ENCODE measurements around the gene ERGIC1. TPM values are rescaled to one million over a fixed set of nuclear protein-coding genes. Genes with fewer than 3 reads are reported as not detected.

Gene ERGIC1
- total and polyA plus RNA-seq, 8 donors: 54.5 to 293 (median 104) TPM

- Histone ChIP-seq H3K9me3 (no peaks in the 10 kb centered on the region), H3K36me3 (peaks cover 7 to 29% (median 18%) of the 10 kb centered on the region in 4 donors), H3K27ac (peak overlapping the region; percentile 52 to 98 (median 93)), H3K4me1 (peaks cover 63 to 96% (median 83%) of the 10 kb centered on the region in 4 donors), H3K4me3 (no peak overlapping the region), H3K27me3 (no peaks in the 10 kb centered on the region)
- TF ChIP-seq POLR2A (IDR thresholded peaks at IDR 0.05) (no peak), CTCF (IDR thresholded peaks at IDR 0.05) (no peak), POLR2AphosphoS5 (IDR thresholded peaks at IDR 0.05) (no peak), EP300 (IDR thresholded peaks at IDR 0.05) (no peak)
- 65 to 82% (median 75%) methylated on average over 9 of the region's 9 CpGs for WGBS, 5 donors
- intact Hi-C loops (cut with DNase I; ENCODE audit: low total_unique reads): no loop called here
- no peak for DNase-seq
Observed at GRCh38 chr5:172901788-172902496, 67.9 kb downstream of the ERGIC1 start.

GRCh38 chr5:172902497-172903472, 68.7 kb downstream of the ERGIC1 start:
- no peak for TF ChIP-seq POLR2A (IDR thresholded peaks at IDR 0.05)
- peak in 5 of 7 experiments; percentile 18 to 60 (median 27) for TF ChIP-seq CTCF (IDR thresholded peaks at IDR 0.05)
- TF ChIP-seq POLR2AphosphoS5 (IDR thresholded peaks at IDR 0.05): peak; percentile 57 to 99 (median 84)
- TF ChIP-seq EP300 (IDR thresholded peaks at IDR 0.05): peak; percentile 93
- Histone ChIP-seq H3K27me3 (no peaks in the 10 kb centered on the region), H3K36me3 (peaks cover 7 to 24% (median 18%) of the 10 kb centered on the region in 4 donors), H3K9me3 (no peaks in the 10 kb centered on the region), H3K27ac (peak overlapping the region; percentile 79 to 98 (median 93)), H3K4me1 (peaks cover 62 to 94% (median 79%) of the 10 kb centered on the region in 4 donors), H3K4me3 (no peak overlapping the region)
- intact Hi-C loops (cut with DNase I; ENCODE audit: low total_unique reads): no loop called here
- DNase-seq: peak; percentile 76 to 90
- 44 to 67% (median 45%) methylated on average over 24 to 25 of the region's 25 CpGs for WGBS, 5 donors

GRCh38 chr5:172903790-172904189, 69.7 kb downstream of the ERGIC1 start:
- no peak overlapping the region for H3K4me3 ChIP-seq
- TF ChIP-seq EP300 (IDR thresholded peaks at IDR 0.05) (peak; percentile 38), POLR2AphosphoS5 (IDR thresholded peaks at IDR 0.05) (peak in 2 of 3 donors; percentile 29 to 64), CTCF (IDR thresholded peaks at IDR 0.05) (no peak), POLR2A (IDR thresholded peaks at IDR 0.05) (no peak)
- H3K9me3 ChIP-seq: no peaks in the 10 kb centered on the region
- H3K36me3 ChIP-seq: peaks cover 7 to 14% (median 13%) of the 10 kb centered on the region in 4 donors
- WGBS, 5 donors: 25 to 54% (median 35%) methylated on average over 4 of the region's 4 CpGs
- peak overlapping the region; percentile 92 to 98 (median 96) for H3K27ac ChIP-seq
- peak; percentile 83 to 90 for DNase-seq
- intact Hi-C loops (cut with DNase I; ENCODE audit: low total_unique reads): no loop called here
- H3K27me3 ChIP-seq: no peaks in the 10 kb centered on the region
- peaks cover 57 to 89% (median 72%) of the 10 kb centered on the region in 4 donors for H3K4me1 ChIP-seq

- intact Hi-C loops (cut with DNase I; ENCODE audit: low total_unique reads): no loop called here
- H3K9me3 ChIP-seq: no peaks in the 10 kb centered on the region
- H3K27ac ChIP-seq: peak overlapping the region; percentile 92 to 98 (median 96)
- DNase-seq: no peak
- H3K27me3 ChIP-seq: no peaks in the 10 kb centered on the region
- H3K36me3 ChIP-seq: peaks cover 7 to 12% (median 11%) of the 10 kb centered on the region in 4 donors
- no peak for TF ChIP-seq EP300 (IDR thresholded peaks at IDR 0.05)
- no peak for TF ChIP-seq CTCF (IDR thresholded peaks at IDR 0.05)
- TF ChIP-seq POLR2A (IDR thresholded peaks at IDR 0.05): no peak
- TF ChIP-seq POLR2AphosphoS5 (IDR thresholded peaks at IDR 0.05): no peak
- peaks cover 57 to 87% (median 71%) of the 10 kb centered on the region in 4 donors for H3K4me1 ChIP-seq
- WGBS, 5 donors: 36 to 56% (median 53%) methylated on average over 4 of the region's 4 CpGs
- no peak overlapping the region for H3K4me3 ChIP-seq
Observed at GRCh38 chr5:172904312-172904642, 70.2 kb downstream of the ERGIC1 start.

All from stomach (tissue), 9 donors.